Ovary (tissue), 3 donors: Measurements from ENCODE around the gene ZNF678.

Source experiments
- EP300 ChIP-seq: sonication (generic); formaldehyde crosslinking; IDR thresholded peaks from one replicate; pipeline ENCODE4 v1.6.1; 2017; ENCODE audit warnings: antibody characterized with exemption
- POLR2A ChIP-seq: fragments of 450-650 bp; IDR thresholded peaks from one replicate; pipeline ENCODE4 v1.6.1; 2017; ENCODE audit warnings: antibody characterized with exemption, mild to moderate bottlenecking, moderate library complexity
- TF ChIP-seq, protein P1 (sequence below), 3 donors: fragments of 450-650 bp in 2 of 3; fragments of 200-600 bp in 1 of 3; IDR thresholded peaks; one replicate each; pipeline versions ENCODE4 v1.5.1 to v1.8.0; 2016 to 2022; ENCODE audit warnings: antibody characterized with exemption in 3 of 3, mild to moderate bottlenecking in 1 of 3
- donor health status: DM: no; HTN: no; CAD: no.

DNA sequence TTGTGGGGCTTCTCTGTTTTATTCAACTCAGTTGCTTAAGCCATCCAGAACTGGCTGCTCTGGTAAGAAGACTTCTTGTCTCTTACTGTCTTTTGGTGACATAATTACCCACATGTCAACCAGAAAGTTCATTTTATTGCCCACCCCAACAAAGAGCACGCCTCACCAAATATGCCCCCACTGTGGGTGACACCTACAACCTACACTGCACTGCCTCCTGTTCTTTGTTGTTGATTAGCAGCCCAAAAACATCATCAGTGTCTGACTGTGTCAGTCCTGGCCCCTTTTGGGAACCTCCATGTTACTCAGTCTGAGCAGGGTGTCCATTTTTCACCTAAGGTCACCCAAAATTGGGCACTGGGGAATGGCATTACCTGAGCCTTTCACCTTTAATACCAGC is 49.3 kb downstream of the ZNF678 start:
- TF ChIP-seq, protein P1, sequence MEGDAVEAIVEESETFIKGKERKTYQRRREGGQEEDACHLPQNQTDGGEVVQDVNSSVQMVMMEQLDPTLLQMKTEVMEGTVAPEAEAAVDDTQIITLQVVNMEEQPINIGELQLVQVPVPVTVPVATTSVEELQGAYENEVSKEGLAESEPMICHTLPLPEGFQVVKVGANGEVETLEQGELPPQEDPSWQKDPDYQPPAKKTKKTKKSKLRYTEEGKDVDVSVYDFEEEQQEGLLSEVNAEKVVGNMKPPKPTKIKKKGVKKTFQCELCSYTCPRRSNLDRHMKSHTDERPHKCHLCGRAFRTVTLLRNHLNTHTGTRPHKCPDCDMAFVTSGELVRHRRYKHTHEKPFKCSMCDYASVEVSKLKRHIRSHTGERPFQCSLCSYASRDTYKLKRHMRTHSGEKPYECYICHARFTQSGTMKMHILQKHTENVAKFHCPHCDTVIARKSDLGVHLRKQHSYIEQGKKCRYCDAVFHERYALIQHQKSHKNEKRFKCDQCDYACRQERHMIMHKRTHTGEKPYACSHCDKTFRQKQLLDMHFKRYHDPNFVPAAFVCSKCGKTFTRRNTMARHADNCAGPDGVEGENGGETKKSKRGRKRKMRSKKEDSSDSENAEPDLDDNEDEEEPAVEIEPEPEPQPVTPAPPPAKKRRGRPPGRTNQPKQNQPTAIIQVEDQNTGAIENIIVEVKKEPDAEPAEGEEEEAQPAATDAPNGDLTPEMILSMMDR (IDR thresholded peaks at IDR 0.05) = no peak
- no peak for TF ChIP-seq POLR2A
- TF ChIP-seq EP300 = no peak
